Large intestine (tissue), 3 donors: ENCODE data around the gene RSPRY1. TPM values are rescaled to one million over a fixed set of nuclear protein-coding genes. Genes with fewer than 3 reads are reported as not detected.

Experiments used
- DNase-seq, 2 donors: peaks; one replicate each; pipeline versions ENCODE4 v3.0.0 to v3.0.0-alpha.2; 2013
- H3K27ac ChIP-seq: one replicate; pipeline ENCODE4 v1.5.1; 2013; ENCODE audit warnings: low read length
- H3K27me3 ChIP-seq: 2 replicates; pipeline ENCODE4 v1.6.1; 2013; ENCODE audit warnings: low read length; ENCODE audit not compliant: control insufficient read depth, insufficient read depth
- H3K36me3 ChIP-seq: 2 replicates; pipeline ENCODE4 v1.6.1; 2013; ENCODE audit warnings: low read length; ENCODE audit not compliant: control insufficient read depth, insufficient read depth
- H3K4me1 ChIP-seq: one replicate; pipeline ENCODE4 v1.6.1; 2013; ENCODE audit warnings: low read length; ENCODE audit not compliant: control insufficient read depth, insufficient read depth
- H3K4me3 ChIP-seq: one replicate; pipeline ENCODE4 v1.5.1; 2013; ENCODE audit warnings: low read length
- H3K9me3 ChIP-seq: one replicate; pipeline ENCODE4 v1.6.1; 2013; ENCODE audit warnings: mild to moderate bottlenecking, low read depth, low read length, moderate library complexity; ENCODE audit not compliant: control insufficient read depth
- WGBS: methylation state at CpG from one replicate; pipeline ENCODE4 v1.1.5; 2013; ENCODE audit warnings: low lambda C conversion rate; ENCODE audit not compliant: insufficient coverage; 5-methylcytosine and 5-hydroxymethylcytosine counted together
- polyA plus RNA-seq: library from polyadenylated mRNA; unstranded; fragments of 120-200 nt; gene quantifications from one replicate; pipeline ENCODE4 v1.2.1, GENCODE V29; 2013

Gene RSPRY1
- polyA plus RNA-seq, 1 donor = 44.3 TPM

GRCh38 chr16:57253466-57253865 lies 67.3 kb downstream of the RSPRY1 start:
- Histone ChIP-seq H3K4me1 (peaks cover 21% of the 10 kb centered on the region), H3K27me3 (no peaks in the 10 kb centered on the region), H3K27ac (peak overlapping the region; percentile 68), H3K36me3 (peaks cover 86% of the 10 kb centered on the region), H3K9me3 (no peaks in the 10 kb centered on the region), H3K4me3 (no peak overlapping the region)
- DNase-seq = peak in 1 of 2 donors; percentile 71
- 83% methylated on average over 1 of the region's 1 CpG for WGBS

- Histone ChIP-seq H3K27me3 (no peaks in the 10 kb centered on the region), H3K4me3 (no peak overlapping the region), H3K9me3 (no peaks in the 10 kb centered on the region), H3K4me1 (peaks cover 27% of the 10 kb centered on the region), H3K36me3 (peaks cover 80% of the 10 kb centered on the region), H3K27ac (peak overlapping the region; percentile 3)
- 80% methylated on average over 1 of the region's 10 CpGs for WGBS
- no peak for DNase-seq
These were observed 69.7 kb downstream of the RSPRY1 start for GRCh38 chr16:57255686-57256415.

GRCh38 chr16:57256601-57257395 lies 70.7 kb downstream of the RSPRY1 start:
- H3K9me3 ChIP-seq = no peaks in the 10 kb centered on the region
- no peak for DNase-seq
- peaks cover 77% of the 10 kb centered on the region for H3K36me3 ChIP-seq
- no peak overlapping the region for H3K27ac ChIP-seq
- no peak overlapping the region for H3K4me3 ChIP-seq
- H3K4me1 ChIP-seq = peaks cover 25% of the 10 kb centered on the region
- WGBS = no CpG with 5 or more reads among the region's 16 CpGs
- H3K27me3 ChIP-seq = no peaks in the 10 kb centered on the region

- Histone ChIP-seq H3K36me3 (peaks cover 71% of the 10 kb centered on the region), H3K27me3 (no peaks in the 10 kb centered on the region), H3K9me3 (no peaks in the 10 kb centered on the region), H3K4me3 (no peak overlapping the region), H3K27ac (no peak overlapping the region), H3K4me1 (peaks cover 25% of the 10 kb centered on the region)
- DNase-seq = no peak
- no CpG with 5 or more reads among the region's 13 CpGs for WGBS
These were observed 71.4 kb downstream of the RSPRY1 start for GRCh38 chr16:57257455-57258070.

- H3K4me3 ChIP-seq = no peak overlapping the region
- H3K27me3 ChIP-seq = no peaks in the 10 kb centered on the region
- no peaks in the 10 kb centered on the region for H3K9me3 ChIP-seq
- peaks cover 28% of the 10 kb centered on the region for H3K4me1 ChIP-seq
- DNase-seq = no peak
- no peak overlapping the region for H3K27ac ChIP-seq
- no CpG with 5 or more reads among the region's 18 CpGs for WGBS
- peaks cover 70% of the 10 kb centered on the region for H3K36me3 ChIP-seq
These were observed 72.2 kb downstream of the RSPRY1 start for GRCh38 chr16:57258226-57258909.

GRCh38 chr16:57258910-57259475 lies 72.9 kb downstream of the RSPRY1 start:
- Histone ChIP-seq H3K36me3 (peaks cover 70% of the 10 kb centered on the region), H3K27me3 (no peaks in the 10 kb centered on the region), H3K9me3 (no peaks in the 10 kb centered on the region), H3K4me1 (peaks cover 31% of the 10 kb centered on the region), H3K4me3 (no peak overlapping the region), H3K27ac (peak overlapping the region; percentile 13)
- WGBS = no CpG with 5 or more reads among the region's 1 CpG
- peak in 1 of 2 donors; percentile 49 for DNase-seq

- WGBS = 40% methylated on average over 1 of the region's 16 CpGs
- peaks cover 45% of the 10 kb centered on the region for H3K4me1 ChIP-seq
- peak overlapping the region; percentile 38 for H3K27ac ChIP-seq
- no peaks in the 10 kb centered on the region for H3K27me3 ChIP-seq
- H3K36me3 ChIP-seq = peaks cover 63% of the 10 kb centered on the region
- DNase-seq = peak in 1 of 2 donors; percentile 25
- no peaks in the 10 kb centered on the region for H3K9me3 ChIP-seq
- H3K4me3 ChIP-seq = no peak overlapping the region
These were observed 74.3 kb downstream of the RSPRY1 start for GRCh38 chr16:57260294-57260929.

- 100% methylated on average over 2 of the region's 9 CpGs for WGBS
These were observed 75.7 kb downstream of the RSPRY1 start for GRCh38 chr16:57261806-57262205.

GRCh38 chr16:57262841-57263540 lies 76.9 kb downstream of the RSPRY1 start:
- Histone ChIP-seq H3K36me3 (peaks cover 39% of the 10 kb centered on the region), H3K9me3 (no peaks in the 10 kb centered on the region), H3K4me3 (no peak overlapping the region), H3K27ac (peak overlapping the region; percentile 99), H3K27me3 (no peaks in the 10 kb centered on the region), H3K4me1 (peaks cover 67% of the 10 kb centered on the region)
- no CpG with 5 or more reads among the region's 17 CpGs for WGBS
- DNase-seq = peak; percentile 80 to 89

More at GRCh38 chr16:57261806-57262205, 75.7 kb downstream of the RSPRY1 start:
- Histone ChIP-seq H3K27ac (peak overlapping the region; percentile 16), H3K36me3 (peaks cover 50% of the 10 kb centered on the region), H3K27me3 (no peaks in the 10 kb centered on the region), H3K9me3 (no peaks in the 10 kb centered on the region), H3K4me1 (peaks cover 59% of the 10 kb centered on the region), H3K4me3 (no peak overlapping the region)
- DNase-seq = no peak
